GM23248 (cell line): ENCODE results near the gene SUPT4H1.

Source experiments
- EZH2 ChIP-seq: fragments of 200-600 bp; sonication (generic); IDR thresholded peaks from 2 replicates; pipeline ENCODE4 v1.6.1; 2018; ENCODE audit warnings: antibody characterized with exemption, mild to moderate bottlenecking; ENCODE audit not compliant: insufficient read depth, poor library complexity, severe bottlenecking
- EZH2phosphoT487 ChIP-seq: fragments of 200-600 bp; sonication (generic); IDR thresholded peaks from 2 replicates; pipeline ENCODE4 v1.6.1; 2018; ENCODE audit warnings: antibody characterized with exemption, moderate library complexity, mild to moderate bottlenecking, low read depth; ENCODE audit not compliant: insufficient read depth

DNA sequence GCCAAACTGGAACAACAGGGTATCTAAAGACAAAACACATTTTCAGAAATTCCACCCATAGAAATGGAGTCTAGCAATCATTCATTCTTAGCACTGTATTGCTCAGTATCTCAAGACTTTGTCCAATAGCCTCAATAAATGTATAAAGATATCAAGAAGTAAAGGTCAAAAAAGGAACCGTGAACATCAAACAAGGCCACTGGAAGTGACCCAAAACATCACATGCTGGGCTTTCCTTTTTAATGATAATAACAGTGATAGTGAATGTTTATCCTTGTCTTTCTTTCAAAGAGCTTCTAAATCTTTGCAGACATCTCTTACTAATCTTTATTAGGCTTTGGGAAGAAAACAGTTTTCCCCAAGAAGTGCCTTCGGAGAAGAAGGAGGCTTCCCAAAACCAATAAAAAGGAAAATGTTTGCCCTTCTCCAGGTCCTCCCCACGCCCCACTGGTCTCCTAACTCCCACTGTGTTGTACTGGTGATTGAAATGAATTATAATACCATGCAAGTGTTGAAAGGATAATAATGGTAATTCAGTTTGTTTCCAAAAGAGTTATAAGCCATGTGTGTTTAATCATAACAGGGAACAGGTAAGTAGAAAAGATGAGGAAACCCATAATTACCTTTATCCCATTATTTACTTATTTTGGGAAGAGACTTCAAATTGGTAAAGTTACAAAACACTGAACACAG lies 46.7 kb upstream of the SUPT4H1 start:
- no peak for TF ChIP-seq EZH2
- TF ChIP-seq EZH2phosphoT487, result no peak
